Suprapubic skin (tissue), 4 donors: ENCODE data around the gene IGF1. TPM values are rescaled to one million over a fixed set of nuclear protein-coding genes. Genes with fewer than 3 reads are reported as not detected.

Experiments used
- DNase-seq, 2 donors: peaks; one replicate each; pipeline ENCODE4 v3.0.0-alpha.2; 2019; ENCODE audit warnings: low spot score in 2 of 2
- H3K27ac ChIP-seq: fragments of 200-600 bp; sonication (generic); one replicate; pipeline ENCODE4 v1.5.1; 2019
- H3K27me3 ChIP-seq: fragments of 200-600 bp; sonication (generic); one replicate; pipeline ENCODE4 v1.5.1; 2019
- H3K36me3 ChIP-seq: fragments of 200-600 bp; sonication (generic); one replicate; pipeline ENCODE4 v1.5.1; 2019
- H3K4me1 ChIP-seq: fragments of 200-600 bp; sonication (generic); one replicate; pipeline ENCODE4 v1.5.1; 2019
- H3K4me3 ChIP-seq: fragments of 200-600 bp; sonication (generic); one replicate; pipeline ENCODE4 v1.5.1; 2019; ENCODE audit warnings: mild to moderate bottlenecking
- H3K9me3 ChIP-seq: fragments of 200-600 bp; sonication (generic); one replicate; pipeline ENCODE4 v1.5.1; 2019
- CTCF ChIP-seq, 2 donors: fragments of 200-600 bp in 1 of 2; fragments of 450-650 bp in 1 of 2; sonication (generic) in 1 of 2; IDR thresholded peaks; one replicate each; pipeline ENCODE4 v1.5.1; 2016 to 2019; ENCODE audit warnings: antibody characterized with exemption in 2 of 2, mild to moderate bottlenecking in 1 of 2, moderate library complexity in 1 of 2
- EP300 ChIP-seq: sonication (generic); formaldehyde crosslinking; IDR thresholded peaks from one replicate; pipeline ENCODE4 v1.6.1; 2017; ENCODE audit warnings: antibody characterized with exemption
- POLR2A ChIP-seq, 2 donors: fragments of 450-650 bp; IDR thresholded peaks; one replicate each; pipeline ENCODE4 v1.6.1; 2017; ENCODE audit warnings: antibody characterized with exemption in 2 of 2, mild to moderate bottlenecking in 2 of 2, moderate library complexity in 2 of 2
- POLR2AphosphoS5 ChIP-seq, 3 donors: sonication (generic); formaldehyde crosslinking; IDR thresholded peaks; one replicate each; pipeline ENCODE4 v1.6.1; 2017; ENCODE audit warnings: antibody characterized with exemption in 3 of 3
- WGBS: methylation state at CpG from one replicate; pipeline ENCODE4 v1.1.5; 2018; 5-methylcytosine and 5-hydroxymethylcytosine counted together
- total RNA-seq, 4 donors: library from RNA; depleted of rRNA; stranded (reverse); fragments of >200 nt; gene quantifications; one replicate each; pipeline ENCODE4 v1.1.0, GENCODE V29; 2016

IGF1 gene
- total RNA-seq, 4 donors from 2014 or later, result 5.9 to 19.7 (median 11.7) TPM

- Histone ChIP-seq H3K36me3 (no peaks in the 10 kb centered on the region), H3K27ac (no peak overlapping the region), H3K4me1 (no peaks in the 10 kb centered on the region), H3K4me3 (no peak overlapping the region), H3K27me3 (no peaks in the 10 kb centered on the region), H3K9me3 (no peaks in the 10 kb centered on the region)
- WGBS, result 56% methylated on average over 11 of the region's 11 CpGs
- TF ChIP-seq POLR2AphosphoS5 (IDR thresholded peaks at IDR 0.05), result no peak
- TF ChIP-seq POLR2A (IDR thresholded peaks at IDR 0.05), result no peak
- TF ChIP-seq EP300, result no peak
- no peak for TF ChIP-seq CTCF (IDR thresholded peaks at IDR 0.05)
- no peak for DNase-seq
These were observed 40.6 kb downstream of the IGF1 start for GRCh38 chr12:102439426-102440405.

GRCh38 chr12:102438827-102439210, 41.5 kb downstream of the IGF1 start:
- no peaks in the 10 kb centered on the region for H3K27me3 ChIP-seq
- 64% methylated on average over 2 of the region's 2 CpGs for WGBS
- H3K4me3 ChIP-seq, result no peak overlapping the region
- H3K27ac ChIP-seq, result no peak overlapping the region
- H3K4me1 ChIP-seq, result no peaks in the 10 kb centered on the region
- H3K36me3 ChIP-seq, result no peaks in the 10 kb centered on the region
- no peaks in the 10 kb centered on the region for H3K9me3 ChIP-seq
- TF ChIP-seq POLR2A (IDR thresholded peaks at IDR 0.05) (no peak), EP300 (no peak), CTCF (IDR thresholded peaks at IDR 0.05) (no peak), POLR2AphosphoS5 (IDR thresholded peaks at IDR 0.05) (no peak)
- DNase-seq, result no peak

GRCh38 chr12:102438047-102438826, 42.1 kb downstream of the IGF1 start:
- no peak for TF ChIP-seq POLR2A (IDR thresholded peaks at IDR 0.05)
- no peak for TF ChIP-seq CTCF (IDR thresholded peaks at IDR 0.05)
- TF ChIP-seq EP300, result no peak
- no peak for TF ChIP-seq POLR2AphosphoS5 (IDR thresholded peaks at IDR 0.05)
- Histone ChIP-seq H3K36me3 (no peaks in the 10 kb centered on the region), H3K4me3 (no peak overlapping the region), H3K9me3 (no peaks in the 10 kb centered on the region), H3K27me3 (no peaks in the 10 kb centered on the region), H3K27ac (no peak overlapping the region), H3K4me1 (no peaks in the 10 kb centered on the region)
- 79% methylated on average over 11 of the region's 11 CpGs for WGBS
- no peak for DNase-seq

- Histone ChIP-seq H3K27me3 (no peaks in the 10 kb centered on the region), H3K27ac (no peak overlapping the region), H3K4me3 (no peak overlapping the region), H3K36me3 (no peaks in the 10 kb centered on the region), H3K4me1 (no peaks in the 10 kb centered on the region), H3K9me3 (no peaks in the 10 kb centered on the region)
- TF ChIP-seq POLR2AphosphoS5 (IDR thresholded peaks at IDR 0.05) (no peak), EP300 (no peak), CTCF (IDR thresholded peaks at IDR 0.05) (no peak), POLR2A (IDR thresholded peaks at IDR 0.05) (no peak)
- 91% methylated on average over 3 of the region's 3 CpGs for WGBS
- no peak for DNase-seq
These were observed 42.9 kb downstream of the IGF1 start for GRCh38 chr12:102437511-102437910.

GRCh38 chr12:102436867-102437266, 43.5 kb downstream of the IGF1 start:
- Histone ChIP-seq H3K9me3 (no peaks in the 10 kb centered on the region), H3K36me3 (no peaks in the 10 kb centered on the region), H3K27me3 (no peaks in the 10 kb centered on the region), H3K4me3 (no peak overlapping the region), H3K4me1 (no peaks in the 10 kb centered on the region), H3K27ac (no peak overlapping the region)
- TF ChIP-seq EP300 (no peak), CTCF (IDR thresholded peaks at IDR 0.05) (no peak), POLR2A (IDR thresholded peaks at IDR 0.05) (no peak), POLR2AphosphoS5 (IDR thresholded peaks at IDR 0.05) (no peak)
- no peak for DNase-seq
- WGBS, result 51% methylated on average over 4 of the region's 4 CpGs
